ENCODE results near the gene SFRP2. TPM values are rescaled to one million over a fixed set of nuclear protein-coding genes. Genes with fewer than 3 reads are reported as not detected.

Gene SFRP2
- total RNA-seq, 4 donors from 2014 or later, result 15.0 to 41.3 (median 24.0) TPM

DNA sequence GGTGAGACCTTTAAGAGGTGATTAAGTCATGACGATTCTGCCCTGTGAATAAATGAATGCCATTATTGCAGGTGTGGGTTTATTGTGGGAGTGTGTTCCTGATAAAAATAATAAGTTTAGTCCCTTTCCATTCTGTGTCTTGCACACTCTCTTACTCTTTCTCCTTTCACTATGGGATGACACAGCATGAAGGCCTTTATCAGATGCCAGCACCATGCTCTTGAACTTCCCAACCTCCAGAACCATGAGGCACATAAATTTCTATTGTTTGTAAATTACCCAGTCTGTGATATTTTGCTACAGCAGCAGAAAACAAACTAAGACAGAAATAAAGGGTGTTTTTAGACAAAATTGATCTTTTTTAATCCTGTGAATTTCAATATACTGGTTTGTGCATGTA, 10.5 kb downstream of the SFRP2 start:
- Histone ChIP-seq H3K4me3 (replicated peaks in 1 of 3) (no peak overlapping the region), H3K36me3 (no peaks in the 10 kb centered on the region), H3K27ac (no peak overlapping the region), H3K9me3 (no peaks in the 10 kb centered on the region), H3K4me1 (no peaks in the 10 kb centered on the region), H3K27me3 (no peaks in the 10 kb centered on the region)
- WGBS, 2 donors, result 96 to 97% methylated on average over 1 of the region's 1 CpG
- no peak for TF ChIP-seq POLR2A (IDR thresholded peaks at IDR 0.05)
- TF ChIP-seq, protein P1, sequence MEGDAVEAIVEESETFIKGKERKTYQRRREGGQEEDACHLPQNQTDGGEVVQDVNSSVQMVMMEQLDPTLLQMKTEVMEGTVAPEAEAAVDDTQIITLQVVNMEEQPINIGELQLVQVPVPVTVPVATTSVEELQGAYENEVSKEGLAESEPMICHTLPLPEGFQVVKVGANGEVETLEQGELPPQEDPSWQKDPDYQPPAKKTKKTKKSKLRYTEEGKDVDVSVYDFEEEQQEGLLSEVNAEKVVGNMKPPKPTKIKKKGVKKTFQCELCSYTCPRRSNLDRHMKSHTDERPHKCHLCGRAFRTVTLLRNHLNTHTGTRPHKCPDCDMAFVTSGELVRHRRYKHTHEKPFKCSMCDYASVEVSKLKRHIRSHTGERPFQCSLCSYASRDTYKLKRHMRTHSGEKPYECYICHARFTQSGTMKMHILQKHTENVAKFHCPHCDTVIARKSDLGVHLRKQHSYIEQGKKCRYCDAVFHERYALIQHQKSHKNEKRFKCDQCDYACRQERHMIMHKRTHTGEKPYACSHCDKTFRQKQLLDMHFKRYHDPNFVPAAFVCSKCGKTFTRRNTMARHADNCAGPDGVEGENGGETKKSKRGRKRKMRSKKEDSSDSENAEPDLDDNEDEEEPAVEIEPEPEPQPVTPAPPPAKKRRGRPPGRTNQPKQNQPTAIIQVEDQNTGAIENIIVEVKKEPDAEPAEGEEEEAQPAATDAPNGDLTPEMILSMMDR (IDR thresholded peaks at IDR 0.05), result no peak
- intact Hi-C loops (cut with DNase I), result no loop called here
- DNase-seq, result no peak

DNA sequence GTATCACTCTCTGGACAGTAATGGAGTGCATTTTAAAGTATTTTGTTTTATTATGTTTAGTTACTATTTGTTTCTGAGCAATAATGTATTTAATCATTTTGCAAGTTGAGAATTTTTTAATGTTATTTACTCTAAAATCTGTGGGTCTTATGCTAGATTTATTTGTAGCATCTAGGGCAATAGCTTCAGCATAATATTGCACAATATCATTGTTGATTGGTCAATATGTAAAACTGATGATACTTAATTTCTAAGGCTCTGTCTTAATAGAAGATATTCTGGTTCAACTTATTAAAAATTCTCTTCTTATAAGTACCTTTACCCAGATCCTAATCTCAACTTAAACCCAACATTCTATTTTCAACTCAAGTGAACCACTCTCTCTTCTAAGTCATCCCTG, 11.5 kb downstream of the SFRP2 start:
- no peaks in the 10 kb centered on the region for H3K27me3 ChIP-seq
- H3K9me3 ChIP-seq, result no peaks in the 10 kb centered on the region
- H3K27ac ChIP-seq, result no peak overlapping the region
- no peak for DNase-seq
- H3K4me1 ChIP-seq, result no peaks in the 10 kb centered on the region
- no peak overlapping the region for H3K4me3 ChIP-seq (replicated peaks in 1 of 3)
- H3K36me3 ChIP-seq, result no peaks in the 10 kb centered on the region
- intact Hi-C loops (cut with DNase I), result no loop called here
- no peak for TF ChIP-seq POLR2A (IDR thresholded peaks at IDR 0.05)
- TF ChIP-seq, protein P1 (IDR thresholded peaks at IDR 0.05), result no peak

DNA sequence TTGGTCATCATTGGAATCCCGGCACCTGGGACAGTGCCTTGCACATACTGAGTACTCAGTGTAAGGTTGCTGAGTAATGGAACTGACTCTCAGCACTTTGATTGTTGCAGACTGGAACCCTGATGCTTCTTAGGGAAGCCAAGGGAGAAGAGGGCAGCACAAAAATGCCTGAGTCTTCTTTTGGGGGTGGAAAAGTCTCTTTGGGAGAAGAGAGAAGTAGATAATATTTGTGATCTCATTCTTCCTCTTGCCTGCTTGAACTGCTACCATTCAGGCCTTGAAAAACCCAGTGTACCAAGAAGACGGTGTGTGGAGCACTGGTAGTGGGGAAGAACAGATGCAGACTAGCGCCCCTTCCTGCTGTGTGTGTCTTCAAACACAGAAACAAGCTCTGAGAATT, 12.3 kb downstream of the SFRP2 start:
- no peaks in the 10 kb centered on the region for H3K9me3 ChIP-seq
- intact Hi-C loops (cut with DNase I), result no loop called here
- H3K36me3 ChIP-seq, result no peaks in the 10 kb centered on the region
- H3K27ac ChIP-seq, result no peak overlapping the region
- no peaks in the 10 kb centered on the region for H3K27me3 ChIP-seq
- TF ChIP-seq POLR2A (IDR thresholded peaks at IDR 0.05), result no peak
- TF ChIP-seq, protein P1 (IDR thresholded peaks at IDR 0.05), result no peak
- no peaks in the 10 kb centered on the region for H3K4me1 ChIP-seq
- no peak for DNase-seq
- WGBS, 2 donors, result 83 to 95% methylated on average over 3 of the region's 3 CpGs
- no peak overlapping the region for H3K4me3 ChIP-seq (replicated peaks in 1 of 3)

DNA sequence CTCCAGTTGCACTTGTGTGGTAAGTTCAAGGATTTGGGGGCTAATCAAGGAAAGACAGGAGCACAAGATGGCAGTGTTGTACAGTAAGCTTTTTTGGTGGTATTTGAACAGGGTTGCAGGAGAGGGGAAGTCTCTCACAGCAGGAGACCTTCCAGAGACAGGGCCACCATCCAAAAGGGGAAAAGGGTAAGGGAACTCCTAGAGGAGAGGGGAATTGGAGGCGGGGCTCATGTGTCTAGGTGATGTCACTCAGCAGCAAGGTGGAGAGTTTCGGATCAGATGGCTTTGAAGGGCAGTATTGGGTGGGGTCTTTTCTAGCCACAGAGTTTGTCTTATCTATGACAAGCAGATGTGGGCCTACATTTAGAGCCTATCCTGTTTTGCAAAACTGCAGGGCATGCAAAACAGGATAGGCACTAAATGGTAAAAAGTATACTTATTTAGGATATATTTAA, 15.6 kb downstream of the SFRP2 start:
- TF ChIP-seq POLR2A (IDR thresholded peaks at IDR 0.05), result no peak
- TF ChIP-seq, protein P1 (IDR thresholded peaks at IDR 0.05), result no peak
- WGBS, 2 donors, result 92 to 96% methylated on average over 2 of the region's 2 CpGs
- H3K4me1 ChIP-seq, result no peaks in the 10 kb centered on the region
- H3K4me3 ChIP-seq (replicated peaks in 1 of 3), result no peak overlapping the region
- DNase-seq, result no peak
- H3K9me3 ChIP-seq, result no peaks in the 10 kb centered on the region
- intact Hi-C loops (cut with DNase I), result no loop called here
- H3K36me3 ChIP-seq, result no peaks in the 10 kb centered on the region
- H3K27ac ChIP-seq, result no peak overlapping the region
- no peaks in the 10 kb centered on the region for H3K27me3 ChIP-seq

DNA sequence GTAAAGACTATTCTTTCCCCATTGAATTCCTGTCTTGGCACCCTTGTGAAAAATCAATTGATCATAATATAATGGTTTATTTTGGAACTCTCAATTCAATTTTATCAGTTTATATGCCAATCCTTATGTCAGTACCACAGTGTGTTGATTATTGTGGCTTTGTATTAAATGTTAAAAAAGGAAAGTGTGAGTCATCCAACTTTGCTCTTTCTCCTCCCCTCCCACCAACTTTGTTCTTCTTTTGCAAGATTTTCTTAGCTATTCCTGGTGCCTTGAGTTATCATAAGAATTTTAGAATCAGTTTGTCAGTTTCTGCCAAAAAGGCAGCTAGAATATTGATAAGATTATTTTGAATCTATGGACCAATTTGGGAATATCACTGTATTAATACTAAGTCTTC, 17.8 kb downstream of the SFRP2 start:
- Histone ChIP-seq H3K9me3 (no peaks in the 10 kb centered on the region), H3K36me3 (no peaks in the 10 kb centered on the region), H3K4me3 (replicated peaks in 1 of 3) (no peak overlapping the region), H3K4me1 (no peaks in the 10 kb centered on the region), H3K27me3 (no peaks in the 10 kb centered on the region), H3K27ac (no peak overlapping the region)
- no peak for DNase-seq
- TF ChIP-seq, protein P1 (IDR thresholded peaks at IDR 0.05), result no peak
- TF ChIP-seq POLR2A (IDR thresholded peaks at IDR 0.05), result no peak
- intact Hi-C loops (cut with DNase I), result no loop called here
